HepG2 (cell line): ENCODE data around the gene GNMT. TPM values are rescaled to one million over a fixed set of nuclear protein-coding genes. Genes with fewer than 3 reads are reported as not detected.

Source experiments
- ATAC-seq: fragments of 200-7000 bp; cut with Tn5 transposase; 3 replicates; pipeline ENCODE4 v1.9.1; 2020; ENCODE audit warnings: mild to moderate bottlenecking, moderate library complexity
- BruUV-seq: library from RNA; stranded (reverse); fragments of 400-500 nt; replicated peaks from 2 replicates; lab custom pipeline; 2021; lab: Mats Ljungman, UMichigan
- CTCF ChIA-PET: fragments of 300-600 bp; formaldehyde crosslinking; extraction: SDS; loops from one replicate; lab custom pipeline; 2021; ENCODE audit warnings: low total read pairs, inconsistent platforms, low intra/inter-chr PET ratio; lab: Yijun Ruan, JAX
- POLR2A ChIA-PET: fragments of 350-600 bp; sonication (Branson Sonifier 250); formaldehyde crosslinking; loops from one replicate; lab custom pipeline; 2020; ENCODE audit warnings: antibody characterized with exemption, inconsistent platforms; lab: Yijun Ruan, JAX
- DNase-seq: peaks from one replicate; pipeline ENCODE4 v3.0.0-alpha.2; 2015; ENCODE audit warnings: low spot score
- FAIRE-seq: peaks from 3 replicates; lab custom pipeline; 2011; peaks lifted over from hg19 to GRCh38; lab: Jason Lieb, UNC
- H2AFZ ChIP-seq: one replicate; pipeline ENCODE4 v1.6.1; 2011; ENCODE audit warnings: low read length, inconsistent platforms
- H3K27ac ChIP-seq: fragments of 300-600 bp; 3 replicates; pipeline ENCODE4 v1.8.0; 2011; ENCODE audit warnings: mixed run types, mild to moderate bottlenecking, mixed read lengths, low read length, inconsistent platforms; ENCODE audit not compliant: insufficient read depth; ENCODE audit errors: extremely low read length
- H3K27me3 ChIP-seq, 2 experiments: fragments of 200-600 bp in 1 of 2; 2 replicates in 1 of 2; 3 replicates in 1 of 2; pipeline versions ENCODE4 v1.6.0 to v1.8.0; 2011; ENCODE audit warnings: low read length in 2 of 2, mild to moderate bottlenecking in 2 of 2, moderate library complexity in 2 of 2, inconsistent platforms in 1 of 2; ENCODE audit not compliant: insufficient read depth in 2 of 2, control insufficient read depth in 1 of 2
- H3K36me3 ChIP-seq, 2 experiments: fragments of 200-600 bp in 1 of 2; replicated peaks in 1 of 2; 2 replicates in 1 of 2; 3 replicates in 1 of 2; pipeline versions ENCODE4 v1.5.1 to v1.8.0; 2011; ENCODE audit warnings: low read length in 2 of 2, inconsistent platforms in 1 of 2; ENCODE audit not compliant: insufficient read depth in 2 of 2, control insufficient read depth in 1 of 2
- H3K4me1 ChIP-seq: 2 replicates; pipeline ENCODE4 v1.5.1; 2012; ENCODE audit warnings: low read length, inconsistent platforms; ENCODE audit not compliant: insufficient read depth
- H3K4me2 ChIP-seq: 2 replicates; pipeline ENCODE4 v1.6.0; 2011; ENCODE audit warnings: low read depth, low read length, inconsistent platforms
- H3K4me3 ChIP-seq, 3 experiments: fragments of 200-600 bp in 1 of 3; sonication (generic), shearing (Covaris generic) in 1 of 3; replicated peaks in 1 of 3; 2 replicates each; pipeline ENCODE4 v1.5.1; 2011 to 2016; ENCODE audit warnings: low read length in 3 of 3, inconsistent platforms in 2 of 3, low read depth in 2 of 3, mild to moderate bottlenecking in 2 of 3, control low read depth in 1 of 3, mixed read lengths in 1 of 3; ENCODE audit not compliant: insufficient read depth in 1 of 3
- H3K79me2 ChIP-seq: one replicate; pipeline ENCODE4 v1.6.1; 2011; ENCODE audit warnings: low read length, inconsistent platforms; ENCODE audit not compliant: insufficient read depth
- H3K9ac ChIP-seq: 2 replicates; pipeline ENCODE4 v1.6.0; 2011; ENCODE audit warnings: mild to moderate bottlenecking, low read depth, low read length, inconsistent platforms; ENCODE audit not compliant: insufficient read depth
- H3K9me3 ChIP-seq: 2 replicates; pipeline ENCODE4 v1.5.1; 2012; ENCODE audit warnings: mild to moderate bottlenecking, low read length
- H4K20me1 ChIP-seq: 2 replicates; pipeline ENCODE4 v1.6.0; 2011; ENCODE audit warnings: inconsistent platforms, mild to moderate bottlenecking, low read length, moderate library complexity; ENCODE audit not compliant: insufficient read depth
- BHLHE40 ChIP-seq: IDR thresholded peaks from 2 replicates; pipeline ENCODE4 v1.6.1; 2011; ENCODE audit warnings: low read length, improper control_type of control experiment
- CAMTA2 ChIP-seq: sonication (generic); formaldehyde crosslinking; IDR thresholded peaks from 2 replicates; pipeline ENCODE4 v1.4.0; 2020; ENCODE audit warnings: mild to moderate bottlenecking, missing genetic modification reagents, borderline replicate concordance
- MAFK ChIP-seq, 2 experiments: IDR thresholded peaks in 1 of 2; conservative IDR thresholded peaks in 1 of 2; 2 replicates each; pipeline ENCODE4 v1.6.1; 2011; ENCODE audit warnings: improper control_type of control experiment in 2 of 2, low read length in 2 of 2
- MXD4 ChIP-seq: IDR thresholded peaks from 2 replicates; pipeline ENCODE4 v1.6.1; 2016; ENCODE audit warnings: mild to moderate bottlenecking, missing biosample characterization, missing genetic modification reagents
- NAIF1 ChIP-seq: sonication (generic); formaldehyde crosslinking; IDR thresholded peaks from 2 replicates; pipeline ENCODE4 v1.5.0; 2020; ENCODE audit warnings: mild to moderate bottlenecking, missing genetic modification reagents, borderline replicate concordance
- SIN3A ChIP-seq: IDR thresholded peaks from 2 replicates; pipeline ENCODE4 v1.6.1; 2011; ENCODE audit warnings: low read depth, mild to moderate bottlenecking, control low read depth, low read length, borderline replicate concordance
- ZNF207 ChIP-seq: fragments of 450-650 bp; IDR thresholded peaks from 2 replicates; pipeline ENCODE4 v1.6.1; 2016; ENCODE audit warnings: antibody characterized with exemption, borderline replicate concordance
- ZNF431 ChIP-seq: sonication (generic); formaldehyde crosslinking; IDR thresholded peaks from 2 replicates; pipeline ENCODE4 v1.9.0; 2022; ENCODE audit warnings: missing genetic modification reagents, low read depth, mild to moderate bottlenecking, borderline replicate concordance
- ZNF441 ChIP-seq: sonication (generic); formaldehyde crosslinking; IDR thresholded peaks from 2 replicates; pipeline ENCODE4 v1.7.0; 2021; ENCODE audit warnings: missing genetic modification reagents, borderline replicate concordance
- ZSCAN22 ChIP-seq: sonication (generic); formaldehyde crosslinking; IDR thresholded peaks from 2 replicates; pipeline ENCODE4 v1.4.0; 2020; ENCODE audit warnings: mild to moderate bottlenecking, missing genetic modification reagents
- WGBS: methylation state at CpG from one replicate; pipeline ENCODE4 v1.1.6; 2017; ENCODE audit warnings: low lambda C conversion rate; 5-methylcytosine and 5-hydroxymethylcytosine counted together
- in situ Hi-C: cut with HindIII; loops from 2 replicates; pipeline ENCODE4 v1.10.0; 2017; ENCODE audit warnings: low pct_unique_long_range_greater_than_20kb; ENCODE audit not compliant: extremely low pct_ligation_motif_present
- intact Hi-C: fragments of 100-400 bp; cut with micrococcal nuclease; formaldehyde crosslinking; loops from one replicate; pipeline ENCODE4 v1.10.0; 2022; ENCODE audit not compliant: unreplicated experiment
- polyA plus RNA-seq, 8 experiments: library from polyadenylated mRNA; depleted of rRNA in 3 of 8; stranded (reverse) in 7 of 8; unstranded in 1 of 8; fragments of >200 nt; fragmentation: Illumina TruSeq in 4 of 8; extraction: Trizol in 4 of 8; gene quantifications; 2 replicates each; pipeline versions ENCODE4 v1.2.1 to v1.2.3, GENCODE V29; 2011 to 2016; ENCODE audit warnings: low read depth in 4 of 8, missing spikeins in 1 of 8, mixed read lengths in 1 of 8; ENCODE audit not compliant: insufficient read depth in 1 of 8
- total RNA-seq, 5 experiments: library from RNA; depleted of rRNA; stranded (reverse); fragments of >200 nt; fragmentation: Illumina TruSeq; extraction: Trizol; gene quantifications; 2 replicates each; pipeline ENCODE4 v1.2.3, GENCODE V29; 2016; ENCODE audit warnings: low read depth in 1 of 5
- TF ChIP-seq, protein P1 (sequence below): sonication (generic); formaldehyde crosslinking; IDR thresholded peaks from 2 replicates; pipeline ENCODE4 v1.4.0; 2020; ENCODE audit warnings: missing genetic modification reagents, borderline replicate concordance
- TF ChIP-seq, protein P2 (sequence below): sonication (generic); formaldehyde crosslinking; IDR thresholded peaks from 2 replicates; pipeline ENCODE4 v1.5.1; 2020; ENCODE audit warnings: mild to moderate bottlenecking, missing genetic modification reagents, moderate library complexity
- TF ChIP-seq, protein P3 (sequence below): sonication (generic); formaldehyde crosslinking; IDR thresholded peaks from 2 replicates; pipeline ENCODE4 v1.5.1; 2020; ENCODE audit warnings: mild to moderate bottlenecking, missing genetic modification reagents

The GNMT gene
- total and polyA plus RNA-seq, 2 of the 13 experiments (the other 11 are each of a cell fraction or from before 2014, with no cell fraction given) = 2.8 to 7.0 TPM

DNA sequence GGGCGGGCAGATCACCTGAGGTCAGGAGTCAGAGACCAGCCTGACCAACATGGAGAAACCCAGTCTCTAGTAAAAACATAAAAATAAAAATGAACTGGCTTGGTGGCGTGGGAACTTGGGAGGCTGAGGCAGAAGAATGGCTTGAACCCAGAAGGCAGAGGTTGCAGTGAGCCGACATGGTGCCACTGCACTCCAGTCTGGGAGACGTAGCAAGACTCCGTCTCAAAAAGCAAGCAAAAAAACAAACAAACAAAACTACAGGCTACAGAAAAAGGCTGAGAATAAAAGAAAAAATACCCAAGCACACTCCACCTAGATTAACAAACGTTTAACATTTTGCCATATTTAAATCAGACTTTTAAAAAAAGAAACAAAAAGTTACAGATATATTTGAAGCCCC is 38.8 kb upstream of the GNMT start:
- H3K27ac ChIP-seq = no peak overlapping the region
- no peak overlapping the region for H3K4me3 ChIP-seq
- H3K36me3 ChIP-seq = no peaks in the 10 kb centered on the region
- H3K4me2 ChIP-seq = no peak overlapping the region
- H3K9me3 ChIP-seq = no peaks in the 10 kb centered on the region
- ATAC-seq = no peak
- BruUV-seq = no TSS peak
- FAIRE-seq = no peak
- H3K4me1 ChIP-seq = peaks cover 70% of the 10 kb centered on the region
- 52% methylated on average over 6 of the region's 6 CpGs for WGBS
- no peak overlapping the region for H3K9ac ChIP-seq
- POLR2A ChIA-PET = interaction anchor here (2.9 kb wide), 1 partner anchor 7 kb away, joined by 27 read pairs; the partner anchor contains the start of gene CNPY3
- in situ Hi-C loops = no loop called here
- H3K27me3 ChIP-seq = no peaks in the 10 kb centered on the region
- DNase-seq = no peak
- CTCF ChIA-PET = no interaction called here
- H4K20me1 ChIP-seq = no peaks in the 10 kb centered on the region
- H3K79me2 ChIP-seq = no peaks in the 10 kb centered on the region
- TF ChIP-seq, protein P1, sequence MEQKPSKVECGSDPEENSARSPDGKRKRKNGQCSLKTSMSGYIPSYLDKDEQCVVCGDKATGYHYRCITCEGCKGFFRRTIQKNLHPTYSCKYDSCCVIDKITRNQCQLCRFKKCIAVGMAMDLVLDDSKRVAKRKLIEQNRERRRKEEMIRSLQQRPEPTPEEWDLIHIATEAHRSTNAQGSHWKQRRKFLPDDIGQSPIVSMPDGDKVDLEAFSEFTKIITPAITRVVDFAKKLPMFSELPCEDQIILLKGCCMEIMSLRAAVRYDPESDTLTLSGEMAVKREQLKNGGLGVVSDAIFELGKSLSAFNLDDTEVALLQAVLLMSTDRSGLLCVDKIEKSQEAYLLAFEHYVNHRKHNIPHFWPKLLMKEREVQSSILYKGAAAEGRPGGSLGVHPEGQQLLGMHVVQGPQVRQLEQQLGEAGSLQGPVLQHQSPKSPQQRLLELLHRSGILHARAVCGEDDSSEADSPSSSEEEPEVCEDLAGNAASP (CRISPR knock-in tag) = no peak
- TF ChIP-seq SIN3A (no peak), BHLHE40 (no peak), MXD4 (no peak), CAMTA2 (CRISPR knock-in tag) (no peak), ZNF441 (CRISPR knock-in tag) (peak; percentile 94), NAIF1 (CRISPR knock-in tag) (no peak)
- TF ChIP-seq, all 625 proteins: peak for 1
- intact Hi-C loops = no loop called here
- H2AFZ ChIP-seq = no peak overlapping the region

DNA sequence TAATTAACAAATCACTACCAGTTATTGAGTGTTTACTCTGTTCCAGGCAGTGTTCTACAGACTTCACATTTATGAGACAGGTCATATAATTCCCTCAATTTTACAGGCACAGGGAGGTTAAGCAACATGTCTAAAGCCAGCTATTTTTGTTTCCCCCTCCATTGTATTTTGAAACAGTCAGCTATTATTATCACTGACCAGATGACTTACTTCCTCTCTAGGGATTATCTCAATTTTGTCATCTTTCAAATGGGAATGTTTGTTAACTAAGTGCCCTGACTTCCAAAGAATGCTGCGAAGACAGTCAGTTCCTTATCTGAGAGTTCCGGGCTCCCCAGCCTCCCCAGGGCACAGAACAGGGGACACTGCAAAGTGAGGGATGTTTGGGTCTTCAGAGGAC is 36.9 kb upstream of the GNMT start:
- POLR2A ChIA-PET = no interaction called here
- Histone ChIP-seq H3K4me1 (peaks cover 75% of the 10 kb centered on the region), H3K27me3 (no peaks in the 10 kb centered on the region), H4K20me1 (no peaks in the 10 kb centered on the region), H3K9ac (no peak overlapping the region), H2AFZ (no peak overlapping the region), H3K4me3 (no peak overlapping the region), H3K36me3 (no peaks in the 10 kb centered on the region), H3K79me2 (no peaks in the 10 kb centered on the region), H3K9me3 (no peaks in the 10 kb centered on the region), H3K4me2 (peak overlapping the region; percentile 15; the same call in 1 of the 2 replicates), H3K27ac (no peak overlapping the region)
- in situ Hi-C loops = no loop called here
- CTCF ChIA-PET = no interaction called here
- BruUV-seq = no TSS peak
- DNase-seq (no peak), ATAC-seq (no peak), FAIRE-seq (no peak)
- 3% methylated on average over 2 of the region's 2 CpGs for WGBS
- intact Hi-C loops = no loop called here
- TF ChIP-seq MAFK (conservative IDR thresholded peaks at IDR 0.05 in 1 of 2, IDR thresholded peaks at IDR 0.05 in 1 of 2; ENCODE audit: low read length in 2 of 2) = peak; percentile 45 to 63; a peak in 3 of 4 replicates
- TF ChIP-seq, protein P2, sequence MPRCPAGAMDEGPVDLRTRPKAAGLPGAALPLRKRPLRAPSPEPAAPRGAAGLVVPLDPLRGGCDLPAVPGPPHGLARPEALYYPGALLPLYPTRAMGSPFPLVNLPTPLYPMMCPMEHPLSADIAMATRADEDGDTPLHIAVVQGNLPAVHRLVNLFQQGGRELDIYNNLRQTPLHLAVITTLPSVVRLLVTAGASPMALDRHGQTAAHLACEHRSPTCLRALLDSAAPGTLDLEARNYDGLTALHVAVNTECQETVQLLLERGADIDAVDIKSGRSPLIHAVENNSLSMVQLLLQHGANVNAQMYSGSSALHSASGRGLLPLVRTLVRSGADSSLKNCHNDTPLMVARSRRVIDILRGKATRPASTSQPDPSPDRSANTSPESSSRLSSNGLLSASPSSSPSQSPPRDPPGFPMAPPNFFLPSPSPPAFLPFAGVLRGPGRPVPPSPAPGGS = no peak
- TF ChIP-seq ZNF431 = no peak
- TF ChIP-seq ZNF207 = no peak
- TF ChIP-seq, protein P3, sequence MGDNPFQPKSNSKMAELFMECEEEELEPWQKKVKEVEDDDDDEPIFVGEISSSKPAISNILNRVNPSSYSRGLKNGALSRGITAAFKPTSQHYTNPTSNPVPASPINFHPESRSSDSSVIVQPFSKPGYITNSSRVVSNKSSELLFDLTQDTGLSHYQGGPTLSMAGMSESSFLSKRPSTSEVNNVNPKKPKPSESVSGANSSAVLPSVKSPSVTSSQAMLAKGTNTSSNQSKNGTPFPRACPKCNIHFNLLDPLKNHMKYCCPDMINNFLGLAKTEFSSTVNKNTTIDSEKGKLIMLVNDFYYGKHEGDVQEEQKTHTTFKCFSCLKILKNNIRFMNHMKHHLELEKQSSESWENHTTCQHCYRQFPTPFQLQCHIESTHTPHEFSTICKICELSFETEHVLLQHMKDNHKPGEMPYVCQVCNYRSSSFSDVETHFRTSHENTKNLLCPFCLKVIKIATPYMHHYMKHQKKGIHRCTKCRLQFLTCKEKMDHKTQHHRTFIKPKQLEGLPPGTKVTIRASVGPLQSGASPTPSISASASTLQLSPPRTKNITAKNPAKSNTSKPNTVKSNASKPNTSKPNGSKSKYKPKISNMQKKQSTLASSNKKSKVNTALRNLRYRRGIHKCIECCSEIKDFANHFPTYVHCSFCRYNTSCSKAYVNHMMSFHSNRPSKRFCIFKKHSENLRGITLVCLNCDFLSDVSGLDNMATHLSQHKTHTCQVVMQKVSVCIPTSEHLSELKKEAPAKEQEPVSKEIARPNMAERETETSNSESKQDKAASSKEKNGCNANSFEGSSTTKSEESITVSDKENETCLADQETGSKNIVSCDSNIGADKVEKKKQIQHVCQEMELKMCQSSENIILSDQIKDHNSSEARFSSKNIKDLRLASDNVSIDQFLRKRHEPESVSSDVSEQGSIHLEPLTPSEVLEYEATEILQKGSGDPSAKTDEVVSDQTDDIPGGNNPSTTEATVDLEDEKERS (CRISPR knock-in tag) = no peak
- TF ChIP-seq BHLHE40 = no peak
- TF ChIP-seq ZSCAN22 = no peak
